NCI-H2196 treated with DMSO at 0.1 percent for 48 hours (cell line): ENCODE measurements around the gene KANSL2.

Experiments used
- DNase-seq: peaks from one replicate; lab custom pipeline; 2025; ENCODE audit not compliant: unreplicated experiment; lab: John Stamatoyannopoulos, UW

KANSL2 gene

GRCh38 chr12:48615681-48616080 is 66.4 kb downstream of the KANSL2 start:
- no peak for DNase-seq

GRCh38 chr12:48613321-48613720 is 68.7 kb downstream of the KANSL2 start:
- DNase-seq: no peak
